ENCODE results near the gene PCDH18.
"Not testable (repeated sequence)": the region's sequence is repeated elsewhere in the genome, so short reads cannot be mapped to it uniquely, and the experiment has no call there.

Gene PCDH18

DNA sequence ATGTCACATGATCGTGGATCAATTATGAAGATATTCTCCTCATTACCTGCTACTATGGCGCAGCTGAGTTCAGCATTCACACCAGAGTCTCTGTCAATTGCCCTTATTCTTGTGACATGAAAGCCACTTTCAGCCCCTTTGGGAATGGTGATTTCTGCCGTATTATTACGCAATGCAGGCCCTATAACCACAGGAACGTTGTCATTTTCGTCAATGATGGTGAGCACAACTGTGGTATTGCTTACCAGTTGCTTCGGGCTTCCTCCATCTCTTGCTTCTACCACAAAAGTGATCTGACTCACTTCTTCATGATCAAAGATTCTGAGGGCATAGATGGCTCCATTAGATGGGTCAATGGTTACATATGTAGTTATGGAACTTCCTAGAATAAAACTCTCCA is 2.1 kb downstream of the PCDH18 start:
- DNase-seq = no peak

DNA sequence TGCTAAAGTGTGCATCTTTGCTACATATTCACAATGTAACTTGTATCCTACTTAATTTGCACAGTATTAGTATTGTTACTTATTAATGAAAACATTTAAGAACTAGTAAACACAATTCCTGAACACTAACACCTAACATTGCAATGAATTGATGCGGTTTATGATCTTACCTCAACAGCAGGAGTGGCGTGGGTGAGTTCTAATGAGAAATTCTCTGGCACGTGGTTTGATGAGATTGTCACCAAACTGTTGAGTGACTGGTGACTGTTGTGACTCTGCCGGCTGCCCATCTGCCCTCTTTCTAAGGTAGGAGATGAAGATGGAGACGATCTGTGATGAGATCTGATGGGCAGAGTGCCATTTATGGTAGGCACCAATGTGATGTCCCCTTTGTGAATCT is 2.9 kb downstream of the PCDH18 start:
- no peak for DNase-seq

DNA sequence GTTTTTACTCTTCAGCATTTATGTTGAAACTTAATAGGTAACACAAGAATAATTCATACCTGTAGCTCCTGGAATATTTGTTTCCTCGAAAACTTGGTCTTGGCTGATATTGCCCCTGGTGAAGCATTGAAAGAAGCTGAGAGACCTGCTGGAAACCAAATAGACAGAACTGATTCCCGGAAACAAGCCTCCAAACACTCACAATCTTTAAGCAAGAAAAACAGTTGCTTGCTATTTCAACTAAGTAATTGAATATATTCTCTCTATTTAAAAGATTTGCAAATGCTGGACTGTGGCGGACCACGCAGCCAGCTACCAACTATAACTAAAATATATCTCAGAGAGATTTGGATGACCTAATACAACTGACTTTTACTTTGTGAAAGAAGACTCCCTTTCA is 3.6 kb downstream of the PCDH18 start:
- DNase-seq = no peak

DNA sequence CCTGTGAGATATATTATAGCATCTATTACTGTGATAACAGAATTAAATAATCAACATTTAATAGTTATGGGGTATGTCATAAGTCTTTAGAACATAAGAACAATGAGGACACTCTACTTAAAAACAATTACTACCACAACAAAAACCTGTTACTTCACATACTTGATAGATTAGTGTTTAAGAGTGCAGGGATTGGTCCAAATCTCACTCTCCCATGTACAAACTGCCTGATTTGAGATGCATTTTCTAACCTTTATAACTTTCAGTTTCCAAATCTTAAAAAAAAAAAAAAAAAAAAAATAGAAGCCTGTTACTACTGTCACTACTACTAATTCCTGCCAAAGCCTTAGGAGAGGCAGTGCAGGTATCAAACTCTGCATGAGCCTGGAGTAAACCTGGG is 5.6 kb downstream of the PCDH18 start:
- DNase-seq = no peak

DNA sequence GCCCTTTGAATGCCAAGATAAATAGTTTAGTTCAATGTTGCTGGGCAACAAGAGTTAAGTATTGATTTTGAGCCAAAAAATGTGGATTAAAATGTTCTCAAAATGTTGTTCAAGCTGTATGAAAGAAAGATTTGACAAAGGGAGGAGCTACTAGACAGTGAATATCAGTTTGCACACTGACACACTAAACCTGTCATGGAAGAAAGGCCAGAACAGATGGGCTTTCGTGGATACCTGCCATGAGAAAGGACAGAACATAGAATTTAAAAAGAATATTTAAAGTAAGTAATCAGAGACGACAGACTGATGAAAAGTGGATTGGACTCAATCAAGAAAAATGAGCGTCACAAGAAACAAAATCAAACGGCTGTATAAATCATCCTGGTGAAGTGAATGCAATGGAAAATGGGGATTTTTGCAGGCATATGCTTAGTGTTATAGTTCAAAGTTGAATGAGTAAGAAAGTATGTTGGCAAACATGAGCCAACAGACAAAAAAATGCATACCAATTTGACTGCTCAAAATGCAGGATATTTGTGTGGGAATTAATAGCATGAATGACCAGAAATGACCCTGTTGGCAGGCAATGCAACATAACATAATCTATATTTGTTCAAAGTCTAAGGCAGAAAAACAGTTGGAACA is 7.4 kb downstream of the PCDH18 start:
- DNase-seq = no peak

DNA sequence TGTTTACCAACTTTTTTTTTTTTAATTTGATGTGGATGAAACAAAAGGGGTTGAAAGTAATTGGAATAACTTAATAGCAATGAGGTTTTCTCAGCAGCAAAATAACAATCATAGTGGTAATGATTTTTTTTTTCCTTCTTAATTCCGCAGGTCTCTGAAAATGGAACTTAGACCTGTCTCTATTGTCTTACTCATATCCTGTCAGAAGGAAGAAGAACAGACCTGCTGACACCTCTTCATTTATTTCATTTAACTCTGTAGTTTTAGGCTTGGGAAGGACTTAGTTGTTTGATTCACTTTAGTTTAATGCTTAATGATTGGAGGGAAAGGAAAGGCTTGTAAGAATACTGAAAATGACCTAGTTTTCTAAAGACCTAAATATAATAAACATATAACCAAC is 9.0 kb downstream of the PCDH18 start:
- no peak for DNase-seq

DNA sequence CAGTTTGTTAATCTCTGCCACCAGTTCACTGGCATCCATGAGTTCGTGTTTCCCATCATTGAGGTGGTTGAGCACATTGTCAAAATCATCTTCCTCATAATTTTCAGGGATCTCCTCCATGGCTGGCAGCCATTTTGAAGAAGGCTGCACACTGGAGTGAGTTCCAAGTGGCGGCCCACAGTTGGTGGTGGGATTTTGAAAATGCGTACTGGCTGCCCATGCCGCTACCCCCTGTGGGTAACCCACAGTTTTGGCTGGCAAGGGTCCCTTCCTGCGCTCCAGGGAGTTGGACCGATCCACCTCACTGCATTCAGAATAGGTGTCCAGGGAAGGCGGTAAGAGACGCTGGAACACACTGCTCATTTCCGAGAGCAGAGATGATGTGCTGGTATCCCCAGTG is 11.2 kb downstream of the PCDH18 start:
- no peak for DNase-seq

DNA sequence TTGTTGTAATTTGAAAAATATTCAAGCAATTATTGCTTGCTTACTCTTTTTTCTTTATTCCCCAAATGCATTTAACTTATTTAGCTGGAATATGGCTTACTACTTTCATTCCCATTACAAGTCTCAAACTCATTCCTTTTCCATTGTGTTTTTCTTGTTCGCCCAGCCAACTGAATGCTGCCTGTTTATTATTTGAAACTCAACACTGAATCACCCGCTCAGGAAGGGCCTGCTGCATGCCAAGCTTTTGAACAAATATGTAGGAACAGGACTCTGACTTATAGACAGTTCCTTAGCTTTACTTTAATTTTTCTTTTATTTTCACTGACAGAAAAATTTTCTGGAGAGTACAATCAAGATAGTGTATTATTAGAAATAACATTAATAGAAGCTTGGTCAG is 12.9 kb downstream of the PCDH18 start:
- no peak for DNase-seq

DNA sequence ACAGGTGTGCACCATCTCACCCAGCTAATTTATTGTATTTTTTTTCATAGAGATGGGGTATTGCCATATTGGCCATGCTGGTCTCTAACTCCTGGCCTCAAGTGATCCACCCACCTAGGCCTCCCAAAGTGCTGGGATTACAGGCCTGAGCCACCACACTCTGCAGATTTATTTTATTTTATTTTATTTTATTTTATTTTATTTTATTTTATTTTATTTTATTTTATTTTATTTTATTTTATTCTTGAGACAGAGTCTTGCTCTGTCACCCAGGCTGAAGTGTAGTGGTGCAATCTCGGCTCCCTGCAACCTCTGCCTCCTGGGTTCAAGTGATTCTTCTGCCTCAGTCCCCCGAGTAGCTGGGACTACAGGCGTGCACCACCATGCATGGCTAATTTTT is 15.0 kb downstream of the PCDH18 start:
- not testable (repeated sequence) for DNase-seq

DNA sequence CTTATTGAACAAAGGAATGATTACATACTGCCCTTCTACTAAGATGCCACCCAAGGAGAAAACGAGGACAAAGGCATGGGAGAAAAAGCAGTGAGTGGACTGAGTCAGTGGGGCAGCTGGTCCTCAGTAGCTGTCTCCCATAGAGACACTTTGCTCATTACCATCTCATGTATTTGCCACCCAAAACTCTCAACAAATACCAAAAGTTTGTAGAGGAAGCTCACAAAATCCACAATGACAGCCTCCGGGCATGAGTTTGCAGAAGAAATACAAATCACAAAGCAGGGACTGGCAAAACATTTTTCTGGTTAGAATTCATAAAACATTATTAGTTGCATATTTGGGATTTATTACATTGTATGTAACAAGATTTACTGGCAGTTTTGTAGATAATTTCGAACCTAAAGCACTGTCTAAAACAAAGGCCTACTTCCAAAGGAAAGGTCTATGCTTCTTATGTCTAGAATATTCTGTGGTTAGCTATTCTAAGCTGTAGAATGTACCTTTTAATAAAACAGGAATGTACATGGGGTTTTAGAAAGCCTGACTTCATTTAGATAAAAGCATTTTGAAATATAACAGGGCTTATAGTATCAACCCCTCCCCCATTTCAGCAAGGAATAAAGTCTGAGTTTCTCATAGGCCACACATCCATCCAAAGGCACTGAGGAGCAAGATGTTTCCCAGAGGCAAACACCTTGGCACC is 17.7 kb downstream of the PCDH18 start:
- DNase-seq = no peak

DNA sequence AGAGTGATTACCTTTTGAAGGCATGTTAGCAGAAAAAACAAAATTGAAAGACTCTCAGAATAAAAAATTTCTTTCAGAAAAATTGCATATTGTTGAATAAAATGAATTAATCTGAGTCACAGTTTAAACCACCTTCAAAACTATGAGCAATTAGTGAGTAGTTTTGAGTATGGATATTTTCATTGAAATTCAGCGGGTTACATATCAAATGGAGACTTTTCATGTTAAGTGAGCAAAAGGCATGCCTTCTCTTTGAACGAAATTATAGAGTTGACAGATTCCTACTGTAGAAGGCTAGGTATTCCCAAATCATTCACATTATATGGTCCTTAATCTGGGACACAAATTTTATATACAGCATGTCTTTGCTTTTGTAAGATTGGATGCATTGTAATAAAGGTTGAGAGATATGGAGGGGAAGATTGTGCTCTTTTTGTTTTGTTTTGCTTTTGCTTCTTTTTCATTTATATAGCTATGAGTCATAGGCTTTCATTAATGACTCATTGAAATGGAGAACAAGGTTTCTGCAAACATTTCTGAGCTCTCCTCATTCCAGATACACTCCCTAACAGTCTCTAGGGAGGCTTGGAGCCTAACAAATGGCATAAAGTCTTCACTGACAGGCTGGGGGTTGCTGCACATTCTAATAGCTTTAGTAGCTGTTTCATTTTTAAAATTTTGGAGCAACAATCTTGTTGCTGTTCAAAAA is 21.6 kb downstream of the PCDH18 start:
- DNase-seq = no peak

DNA sequence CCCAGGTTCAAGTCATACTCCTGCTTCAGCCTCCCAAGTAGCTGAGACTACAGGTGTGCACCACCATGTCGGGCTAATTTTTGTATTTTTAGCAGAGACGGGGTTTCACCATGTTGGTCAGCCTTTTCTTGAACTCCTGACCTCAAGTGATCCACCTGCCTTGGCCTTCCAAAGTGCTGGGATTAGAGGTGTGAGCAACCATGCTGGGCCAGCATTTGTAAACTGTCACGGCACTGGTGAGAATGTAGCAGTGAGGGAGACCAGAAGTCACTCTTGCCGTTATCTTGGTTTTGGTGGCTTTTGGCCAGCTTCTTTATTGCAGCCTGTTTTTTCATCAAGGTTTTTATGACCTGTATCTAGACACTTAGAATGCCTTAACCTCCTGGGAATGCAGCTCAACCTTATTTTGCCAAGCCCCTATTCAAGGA is 22.4 kb downstream of the PCDH18 start:
- DNase-seq = no peak

DNA sequence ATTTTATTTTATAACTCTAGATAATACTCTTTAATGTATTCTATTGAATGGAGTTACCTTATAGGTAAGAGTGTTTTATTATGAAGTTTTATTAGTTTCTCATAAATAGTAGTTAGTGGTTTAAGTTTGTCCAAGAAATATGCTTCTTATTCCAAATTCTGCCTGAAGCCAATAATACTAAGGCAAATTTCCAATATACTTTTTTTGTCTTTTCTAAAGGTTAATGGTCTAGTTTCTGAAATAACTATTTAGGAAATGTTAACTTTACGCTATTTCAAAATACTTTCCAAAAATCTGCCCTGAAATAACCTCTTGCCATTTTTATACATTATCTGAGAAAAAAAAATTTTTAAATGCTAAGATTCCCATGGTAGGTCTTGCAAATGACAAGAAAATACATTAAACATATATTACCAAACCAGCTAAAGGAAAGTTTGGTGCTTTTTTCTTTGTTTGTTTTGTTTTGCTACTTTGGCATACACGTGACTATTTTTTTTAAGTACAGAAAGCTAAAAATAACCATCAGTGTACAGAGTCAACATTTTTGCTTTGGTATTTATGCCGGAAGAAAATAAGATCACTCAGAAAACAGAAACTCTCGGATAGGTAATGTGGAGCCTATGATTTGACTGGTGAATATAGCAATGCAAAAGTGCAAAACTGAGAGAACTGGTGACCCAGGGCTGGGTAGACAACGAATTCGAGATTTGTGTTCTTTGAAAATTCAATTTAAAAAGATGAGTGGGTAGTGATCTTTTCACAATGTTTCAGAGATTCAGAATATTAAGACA is 29.8 kb downstream of the PCDH18 start:
- DNase-seq = no peak

DNA sequence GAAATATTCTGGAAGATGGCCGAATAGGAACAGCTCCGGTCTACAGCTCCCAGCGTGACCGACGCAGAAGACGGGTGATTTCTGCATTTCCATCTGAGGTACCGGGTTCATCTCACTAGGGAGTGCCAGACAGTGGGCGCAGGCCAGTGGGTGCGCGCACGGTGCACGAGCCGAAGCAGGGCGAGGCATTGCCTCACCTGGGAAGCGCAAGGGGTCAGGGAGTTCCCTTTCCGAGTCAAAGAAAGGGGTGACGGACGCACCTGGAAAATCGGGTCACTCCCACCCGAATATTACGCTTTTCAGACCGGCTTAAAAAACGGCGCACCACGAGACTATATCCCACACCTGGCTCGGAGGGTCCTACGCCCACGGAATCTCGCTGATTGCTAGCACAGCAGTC is 36.0 kb downstream of the PCDH18 start:
- DNase-seq = not testable (repeated sequence)

DNA sequence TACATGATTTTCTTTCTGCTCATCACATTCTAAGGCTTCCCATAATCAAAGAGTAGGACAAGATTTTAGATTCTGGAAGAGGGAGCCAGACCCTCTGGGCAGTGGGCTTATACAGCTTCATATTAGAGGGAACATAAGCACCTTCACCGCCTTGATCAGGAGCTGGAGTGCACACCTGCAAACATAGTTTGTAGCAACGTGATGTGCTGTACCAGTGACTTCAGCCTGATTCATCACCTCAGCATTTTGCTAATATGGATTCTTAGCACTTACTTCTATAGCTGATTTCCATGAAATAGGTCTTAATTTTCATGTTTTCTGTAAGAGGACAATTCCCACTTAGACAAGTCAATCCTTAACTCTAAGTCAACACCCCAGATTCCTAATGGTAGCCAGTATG is 36.7 kb downstream of the PCDH18 start:
- DNase-seq = no peak

DNA sequence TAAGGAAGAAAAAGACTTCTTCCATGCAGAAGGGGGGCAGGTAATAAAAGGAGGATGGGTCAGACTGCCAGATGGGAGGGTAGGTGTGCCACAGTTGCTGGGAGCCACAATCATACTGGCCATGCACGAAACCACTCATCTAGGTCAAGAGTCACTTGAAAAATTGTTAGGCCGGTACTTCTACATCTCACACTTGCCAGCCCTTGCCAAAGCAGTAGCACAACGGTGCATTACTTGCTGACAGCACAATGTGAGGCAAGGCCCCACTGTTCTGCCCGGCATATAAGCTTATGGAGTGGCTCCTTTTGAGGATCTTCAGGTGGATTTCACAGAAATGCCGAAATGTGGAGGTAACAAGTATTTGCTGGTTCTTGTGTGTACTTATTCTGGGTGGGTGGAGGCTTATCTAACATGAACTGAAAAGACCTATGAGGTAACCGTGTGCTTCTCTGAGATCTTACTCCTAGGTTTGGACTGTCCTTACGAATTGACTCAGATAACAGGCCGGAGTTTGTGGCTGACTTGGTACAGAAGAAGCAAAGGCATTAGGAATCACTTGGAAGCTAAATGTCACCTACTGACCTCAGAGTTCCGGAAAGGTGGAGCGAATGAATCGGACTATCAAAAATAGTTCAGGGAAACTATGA is 48.9 kb downstream of the PCDH18 start:
- not testable (repeated sequence) for DNase-seq

DNA sequence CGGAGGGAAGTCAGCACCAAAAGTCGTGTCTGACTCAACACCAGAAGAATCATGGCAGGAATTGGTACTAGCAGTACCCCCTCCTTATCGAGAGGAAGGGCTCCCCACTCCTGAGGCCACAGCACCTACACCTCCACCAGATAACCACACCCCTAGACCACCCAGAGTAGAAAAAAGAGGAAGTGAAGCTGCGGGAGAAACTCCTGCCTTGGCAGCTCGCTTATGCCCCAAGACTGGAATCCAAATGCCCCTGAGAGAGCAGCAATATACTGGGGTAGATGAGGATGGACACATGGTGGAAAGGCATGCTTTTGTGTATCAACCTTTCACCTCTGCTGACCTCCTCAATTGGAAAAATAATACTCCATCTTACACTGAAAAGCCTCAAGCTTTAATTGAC is 52.6 kb downstream of the PCDH18 start:
- not testable (repeated sequence) for DNase-seq

DNA sequence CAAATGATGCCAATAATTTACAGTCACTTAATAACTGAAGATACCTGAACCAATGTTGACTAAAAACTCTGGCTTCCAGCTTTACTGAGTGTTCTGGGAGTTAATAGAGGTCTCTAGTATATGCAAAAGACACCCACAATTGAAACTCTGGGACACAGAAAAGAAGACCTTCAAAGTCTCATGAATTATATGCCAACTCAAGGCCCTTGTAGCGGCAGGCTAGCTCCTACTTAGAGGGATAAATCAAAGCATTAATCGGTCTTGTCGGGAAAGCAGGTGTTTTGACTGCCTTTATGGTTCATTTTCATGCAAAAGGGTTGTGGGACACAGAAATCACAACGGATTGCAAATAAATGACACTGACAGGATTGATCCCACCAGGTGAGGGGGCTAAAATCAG is 55.9 kb downstream of the PCDH18 start:
- no peak for DNase-seq

DNA sequence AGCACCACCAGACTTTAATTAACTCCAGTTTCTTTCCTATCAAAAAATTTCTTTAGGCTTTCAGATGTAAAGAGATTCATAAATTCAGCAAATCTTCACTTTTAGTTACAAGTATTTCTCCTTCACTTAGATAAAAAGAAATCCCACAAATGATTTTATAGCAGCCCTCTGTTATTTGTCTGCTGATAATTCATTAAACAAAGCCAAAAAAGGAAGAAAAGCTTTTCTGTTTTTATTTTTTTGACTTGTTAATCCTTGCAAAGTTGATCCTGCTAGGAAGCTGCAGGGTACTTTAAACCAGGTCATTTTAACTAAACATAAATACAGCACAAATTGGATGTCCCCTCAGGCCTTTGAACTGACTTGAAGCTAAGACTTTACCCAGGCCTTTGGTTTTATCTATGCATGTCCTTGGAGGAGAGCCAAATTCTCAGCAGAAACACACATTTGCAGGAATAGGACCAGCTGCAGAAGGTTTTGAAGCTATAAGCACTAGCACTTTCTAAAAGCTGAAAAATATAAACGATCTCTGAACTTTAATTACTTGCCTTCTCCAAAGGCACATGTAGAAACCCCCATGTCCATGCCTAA is 57.5 kb downstream of the PCDH18 start:
- no peak for DNase-seq

DNA sequence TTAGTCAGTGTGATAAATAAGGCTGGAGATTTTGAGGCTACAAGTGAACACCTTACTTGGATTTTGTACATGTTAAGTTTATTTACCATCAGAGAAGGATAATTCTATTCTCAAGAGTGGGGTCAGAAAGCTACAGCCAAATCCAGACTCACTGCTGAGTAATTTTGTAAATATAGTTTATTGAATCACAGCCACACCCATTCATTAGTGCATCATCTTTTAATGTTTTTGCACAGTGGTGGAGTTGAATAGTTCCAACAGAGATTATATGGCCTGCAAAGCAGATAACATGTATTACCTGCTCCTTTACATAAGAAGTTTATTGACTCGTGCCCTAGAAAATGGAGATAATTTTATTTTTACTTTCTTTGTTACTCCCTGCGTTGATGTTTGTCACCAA is 60.4 kb downstream of the PCDH18 start:
- no peak for DNase-seq

DNA sequence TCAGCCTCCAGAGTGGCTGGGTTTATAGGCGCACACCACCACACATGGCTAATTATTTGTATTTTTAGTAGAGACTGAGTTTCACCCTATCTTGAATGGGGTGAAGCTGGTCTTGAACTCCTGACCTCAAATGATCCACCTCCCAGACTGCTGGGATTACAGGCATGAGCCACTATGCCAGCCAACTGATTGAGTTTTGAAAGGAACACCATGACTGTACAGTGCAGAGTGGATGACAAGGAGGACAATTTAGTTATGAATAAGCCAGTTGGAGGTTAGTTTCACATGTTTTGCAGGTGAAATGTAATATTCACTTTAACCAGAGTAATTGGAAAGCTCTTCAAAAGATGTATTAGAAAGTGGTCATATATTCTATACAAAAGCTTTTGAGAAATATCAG is 60.8 kb downstream of the PCDH18 start:
- no peak for DNase-seq

DNA sequence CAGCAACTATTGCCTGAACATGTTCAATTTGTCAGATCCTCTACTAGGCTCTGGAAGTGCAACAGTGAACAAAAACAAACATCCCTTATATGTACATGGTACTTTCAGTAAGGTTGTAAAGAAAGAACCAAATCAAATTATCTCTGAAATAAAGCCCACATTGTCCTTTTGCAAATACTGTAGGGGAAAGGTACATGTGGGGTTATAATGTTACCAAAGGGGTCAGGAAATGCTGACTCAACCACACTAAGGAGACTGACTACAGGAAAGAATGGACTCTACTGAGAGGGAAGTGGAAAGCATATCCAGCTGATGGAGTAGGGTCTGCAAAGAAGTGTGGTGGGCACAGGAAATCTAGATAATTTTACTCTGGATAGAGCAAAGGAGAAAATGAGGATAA is 61.5 kb downstream of the PCDH18 start:
- DNase-seq = no peak

All from DMS79 (cell line).